Testis (tissue), 2 donors: Measurements from ENCODE around the gene SERPINB8.

Experiments used
- CTCF ChIP-seq, 3 experiments: fragments of 450-650 bp in 2 of 3; fragments of 200-600 bp in 1 of 3; sonication (generic) in 1 of 3; IDR thresholded peaks; one replicate each; pipeline ENCODE4 v1.5.1; 2016 to 2019; ENCODE audit warnings: antibody characterized with exemption in 3 of 3, mild to moderate bottlenecking in 2 of 3, moderate library complexity in 1 of 3
- POLR2A ChIP-seq: fragments of 450-650 bp; IDR thresholded peaks from one replicate; pipeline ENCODE4 v1.6.1; 2017; ENCODE audit warnings: antibody characterized with exemption, mild to moderate bottlenecking, moderate library complexity

DNA sequence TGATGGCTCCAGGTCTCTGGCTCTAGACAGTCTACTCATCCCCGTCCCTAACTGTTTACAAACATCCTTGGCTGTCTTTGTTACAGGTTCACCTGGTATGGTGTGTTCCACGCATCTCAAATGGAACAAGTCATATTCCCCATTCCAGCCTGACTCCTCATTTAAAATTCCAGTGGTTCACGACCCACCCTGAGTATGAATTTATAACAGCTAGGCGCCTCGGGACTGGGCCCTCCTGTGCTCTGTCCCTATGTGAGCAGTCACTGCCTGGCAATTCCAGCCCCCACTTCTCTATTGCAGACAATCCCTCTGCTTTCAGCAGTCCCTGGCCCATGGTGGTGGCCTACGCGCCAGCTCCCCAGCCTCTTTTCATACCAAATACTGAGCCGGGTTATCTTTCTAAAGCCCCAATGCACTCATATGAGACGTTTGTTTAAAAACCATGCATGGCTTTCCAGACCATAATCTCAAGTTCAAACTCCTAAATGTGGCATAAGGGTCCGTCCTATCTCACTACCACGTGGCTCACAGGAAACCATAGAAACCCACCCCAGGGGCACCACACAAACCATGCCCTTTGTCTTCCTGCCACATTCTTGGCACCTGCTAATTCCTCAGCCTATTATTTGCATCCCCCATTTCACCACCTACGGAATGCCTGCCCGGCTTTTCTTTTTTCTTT lies 1.6 kb downstream of the SERPINB8 start:
- TF ChIP-seq CTCF (IDR thresholded peaks at IDR 0.05): no peak
- no peak for TF ChIP-seq POLR2A
